DND-41 (cell line): Measurements from ENCODE around the gene PRTFDC1.

ENCODE experiments used
- CTCF ChIP-seq: IDR thresholded peaks from 2 replicates; pipeline ENCODE4 v1.5.1; 2012; ENCODE audit warnings: borderline replicate concordance, low read length, moderate library complexity, mild to moderate bottlenecking; ENCODE audit not compliant: poor library complexity, severe bottlenecking; ENCODE audit errors: extremely low read depth
- EZH2 ChIP-seq: IDR thresholded peaks from 3 replicates; pipeline ENCODE4 v1.6.1; 2012; ENCODE audit warnings: borderline replicate concordance, low read depth, mild to moderate bottlenecking, moderate library complexity, low read length, inconsistent platforms; ENCODE audit not compliant: severe bottlenecking

- TF ChIP-seq EZH2 (no peak), CTCF (no peak)
Measured at GRCh38 chr10:24973163-24973562, 20.8 kb upstream of the PRTFDC1 start.
